GM21619 (cell line): ENCODE results near the gene ASTN2.

Source experiments
- ATAC-seq: cut with Tn5 transposase; IDR thresholded peaks from one replicate; pipeline ENCODE4 v1.9.1; 2021; ENCODE audit not compliant: unreplicated experiment

ASTN2 gene

GRCh38 chr9:116452227-116452626 is 962.6 kb downstream of the ASTN2 start:
- ATAC-seq: no peak

GRCh38 chr9:116451500-116452115 is 963.2 kb downstream of the ASTN2 start:
- ATAC-seq: no peak

- peak; percentile 91 for ATAC-seq
These were observed 964.3 kb downstream of the ASTN2 start for GRCh38 chr9:116450378-116451139.

- no peak for ATAC-seq
These were observed 964.9 kb downstream of the ASTN2 start for GRCh38 chr9:116449949-116450348.

- no peak for ATAC-seq
These were observed 966.4 kb downstream of the ASTN2 start for GRCh38 chr9:116448431-116448830.

- ATAC-seq: no peak
These were observed 966.9 kb downstream of the ASTN2 start for GRCh38 chr9:116447934-116448333.

- no peak for ATAC-seq
These were observed 972.3 kb downstream of the ASTN2 start for GRCh38 chr9:116442528-116442927.

GRCh38 chr9:116437411-116438370 is 977.2 kb downstream of the ASTN2 start:
- ATAC-seq: no peak

GRCh38 chr9:116436121-116436520 is 978.7 kb downstream of the ASTN2 start:
- ATAC-seq: no peak

- no peak for ATAC-seq
These were observed 979.2 kb downstream of the ASTN2 start for GRCh38 chr9:116435706-116436105.

GRCh38 chr9:116434314-116434713 is 980.5 kb downstream of the ASTN2 start:
- ATAC-seq: no peak

GRCh38 chr9:116432051-116432450 is 982.8 kb downstream of the ASTN2 start:
- no peak for ATAC-seq

- ATAC-seq: no peak
These were observed 984.0 kb downstream of the ASTN2 start for GRCh38 chr9:116430849-116431248.

GRCh38 chr9:116425244-116425643 is 989.6 kb downstream of the ASTN2 start:
- ATAC-seq: no peak

- no peak for ATAC-seq
These were observed 991.7 kb downstream of the ASTN2 start for GRCh38 chr9:116423149-116423548.

- no peak for ATAC-seq
These were observed 992.5 kb downstream of the ASTN2 start for GRCh38 chr9:116422119-116422979.

GRCh38 chr9:116420993-116421538 is 993.8 kb downstream of the ASTN2 start:
- ATAC-seq: no peak

GRCh38 chr9:116419181-116419580 is 995.7 kb downstream of the ASTN2 start:
- no peak for ATAC-seq

GRCh38 chr9:116417464-116417863 is 997.4 kb downstream of the ASTN2 start:
- ATAC-seq: no peak

- no peak for ATAC-seq
These were observed 998.4 kb downstream of the ASTN2 start for GRCh38 chr9:116416421-116416820.
